ENCODE measurements around the gene SLC25A17. TPM values are rescaled to one million over a fixed set of nuclear protein-coding genes. Genes with fewer than 3 reads are reported as not detected.

Gene SLC25A17
- total RNA-seq, 1 donor from 2014 or later: 23.8 TPM

DNA sequence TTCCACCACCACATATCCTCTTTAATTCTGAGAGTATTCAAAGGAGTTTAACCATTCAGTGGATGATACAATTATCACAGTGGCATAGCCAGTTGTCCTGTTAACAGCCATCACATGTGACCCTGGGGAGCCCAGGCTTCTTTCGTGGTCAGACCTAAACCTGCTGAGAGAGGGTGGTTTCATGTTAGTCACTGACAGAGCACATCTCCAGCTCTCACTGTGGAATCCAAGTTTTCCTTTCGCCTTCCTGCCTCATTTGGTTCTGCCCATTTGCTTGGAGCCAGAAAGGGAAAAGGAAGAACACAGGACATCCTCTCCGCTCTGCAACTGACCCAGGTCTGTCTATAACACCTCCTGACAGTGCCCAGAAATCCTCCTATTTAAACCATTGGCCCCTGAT lies 79.4 kb downstream of the SLC25A17 start:
- no peak overlapping the region for H3K27ac Mint-ChIP-seq

GRCh38 chr22:40733919-40734318 lies 85.2 kb downstream of the SLC25A17 start:
- peaks cover 19% of the 10 kb centered on the region for H3K4me1 Mint-ChIP-seq (ENCODE audit: unreplicated experiment)
- H3K4me3 Mint-ChIP-seq: no peak overlapping the region
- no peaks in the 10 kb centered on the region for H3K36me3 Mint-ChIP-seq
- no peaks in the 10 kb centered on the region for H3K27me3 Mint-ChIP-seq
- peaks cover 2% of the 10 kb centered on the region for H3K9me3 Mint-ChIP-seq
- no peak for DNase-seq (ENCODE audit: extremely low spot score, unreplicated experiment)
- TF ChIP-seq, protein P1, sequence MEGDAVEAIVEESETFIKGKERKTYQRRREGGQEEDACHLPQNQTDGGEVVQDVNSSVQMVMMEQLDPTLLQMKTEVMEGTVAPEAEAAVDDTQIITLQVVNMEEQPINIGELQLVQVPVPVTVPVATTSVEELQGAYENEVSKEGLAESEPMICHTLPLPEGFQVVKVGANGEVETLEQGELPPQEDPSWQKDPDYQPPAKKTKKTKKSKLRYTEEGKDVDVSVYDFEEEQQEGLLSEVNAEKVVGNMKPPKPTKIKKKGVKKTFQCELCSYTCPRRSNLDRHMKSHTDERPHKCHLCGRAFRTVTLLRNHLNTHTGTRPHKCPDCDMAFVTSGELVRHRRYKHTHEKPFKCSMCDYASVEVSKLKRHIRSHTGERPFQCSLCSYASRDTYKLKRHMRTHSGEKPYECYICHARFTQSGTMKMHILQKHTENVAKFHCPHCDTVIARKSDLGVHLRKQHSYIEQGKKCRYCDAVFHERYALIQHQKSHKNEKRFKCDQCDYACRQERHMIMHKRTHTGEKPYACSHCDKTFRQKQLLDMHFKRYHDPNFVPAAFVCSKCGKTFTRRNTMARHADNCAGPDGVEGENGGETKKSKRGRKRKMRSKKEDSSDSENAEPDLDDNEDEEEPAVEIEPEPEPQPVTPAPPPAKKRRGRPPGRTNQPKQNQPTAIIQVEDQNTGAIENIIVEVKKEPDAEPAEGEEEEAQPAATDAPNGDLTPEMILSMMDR (conservative IDR thresholded peaks at IDR 0.05): no peak
- peak overlapping the region; percentile 47 for H3K27ac Mint-ChIP-seq

More for the DNA sequence above, 79.4 kb downstream of the SLC25A17 start:
- peaks cover 7% of the 10 kb centered on the region for H3K4me1 Mint-ChIP-seq (ENCODE audit: unreplicated experiment)
- H3K27me3 Mint-ChIP-seq: no peaks in the 10 kb centered on the region
- DNase-seq (ENCODE audit: extremely low spot score, unreplicated experiment): no peak
- no peak overlapping the region for H3K4me3 Mint-ChIP-seq
- TF ChIP-seq, protein P1 (conservative IDR thresholded peaks at IDR 0.05): no peak
- no peaks in the 10 kb centered on the region for H3K9me3 Mint-ChIP-seq
- H3K36me3 Mint-ChIP-seq: no peaks in the 10 kb centered on the region

DNA sequence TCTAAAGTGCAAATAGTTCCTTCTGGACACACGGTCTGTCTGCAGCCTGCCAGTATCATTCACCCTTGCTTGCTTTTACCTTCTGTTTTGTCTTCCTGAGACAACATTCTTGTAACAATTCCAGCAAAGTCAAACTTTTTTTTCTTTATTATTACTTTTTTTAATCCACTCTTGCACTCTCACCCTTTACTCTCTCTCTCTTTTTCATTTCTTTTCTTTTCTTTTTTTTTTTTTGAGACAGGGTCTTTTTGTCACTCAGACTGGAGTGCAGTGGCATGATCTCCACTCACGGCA lies 86.2 kb downstream of the SLC25A17 start:
- Mint-ChIP-seq H3K27me3 (no peaks in the 10 kb centered on the region), H3K9me3 (peaks cover 6% of the 10 kb centered on the region), H3K4me1 (ENCODE audit: unreplicated experiment) (peaks cover 29% of the 10 kb centered on the region), H3K36me3 (no peaks in the 10 kb centered on the region), H3K27ac (peak overlapping the region; percentile 89), H3K4me3 (peak overlapping the region; percentile 69)
- DNase-seq (ENCODE audit: extremely low spot score, unreplicated experiment): no peak
- TF ChIP-seq, protein P1 (conservative IDR thresholded peaks at IDR 0.05): peak; percentile 4

- H3K27me3 Mint-ChIP-seq: no peaks in the 10 kb centered on the region
- DNase-seq (ENCODE audit: extremely low spot score, unreplicated experiment): no peak
- no peaks in the 10 kb centered on the region for H3K36me3 Mint-ChIP-seq
- peak overlapping the region; percentile 20 for H3K4me3 Mint-ChIP-seq
- H3K27ac Mint-ChIP-seq: peak overlapping the region; percentile 84
- TF ChIP-seq, protein P1 (conservative IDR thresholded peaks at IDR 0.05): no peak
- peaks cover 6% of the 10 kb centered on the region for H3K9me3 Mint-ChIP-seq
- H3K4me1 Mint-ChIP-seq (ENCODE audit: unreplicated experiment): peaks cover 41% of the 10 kb centered on the region
Measured at GRCh38 chr22:40729284-40729683, 89.9 kb downstream of the SLC25A17 start.

- Mint-ChIP-seq H3K9me3 (peaks cover 6% of the 10 kb centered on the region), H3K27ac (peak overlapping the region; percentile 84), H3K27me3 (no peaks in the 10 kb centered on the region), H3K4me3 (peak overlapping the region; percentile 20), H3K36me3 (no peaks in the 10 kb centered on the region), H3K4me1 (ENCODE audit: unreplicated experiment) (peaks cover 38% of the 10 kb centered on the region)
- DNase-seq (ENCODE audit: extremely low spot score, unreplicated experiment): no peak
- TF ChIP-seq, protein P1 (conservative IDR thresholded peaks at IDR 0.05): no peak
Measured at GRCh38 chr22:40728731-40729189, 90.4 kb downstream of the SLC25A17 start.
